ENCODE measurements around the gene ACAD8.

- TF ChIP-seq CTCF (IDR thresholded peaks at IDR 0.05; ENCODE audit: insufficient read depth, low read length, poor library complexity, severe bottlenecking): no peak
- TF ChIP-seq EZH2phosphoT487 (conservative IDR thresholded peaks at IDR 0.05; ENCODE audit: low read length): no peak
Measured at GRCh38 chr11:134289789-134290188, 36.4 kb downstream of the ACAD8 start.
